ENCODE measurements around the gene ACSM5.

Gene ACSM5

DNA sequence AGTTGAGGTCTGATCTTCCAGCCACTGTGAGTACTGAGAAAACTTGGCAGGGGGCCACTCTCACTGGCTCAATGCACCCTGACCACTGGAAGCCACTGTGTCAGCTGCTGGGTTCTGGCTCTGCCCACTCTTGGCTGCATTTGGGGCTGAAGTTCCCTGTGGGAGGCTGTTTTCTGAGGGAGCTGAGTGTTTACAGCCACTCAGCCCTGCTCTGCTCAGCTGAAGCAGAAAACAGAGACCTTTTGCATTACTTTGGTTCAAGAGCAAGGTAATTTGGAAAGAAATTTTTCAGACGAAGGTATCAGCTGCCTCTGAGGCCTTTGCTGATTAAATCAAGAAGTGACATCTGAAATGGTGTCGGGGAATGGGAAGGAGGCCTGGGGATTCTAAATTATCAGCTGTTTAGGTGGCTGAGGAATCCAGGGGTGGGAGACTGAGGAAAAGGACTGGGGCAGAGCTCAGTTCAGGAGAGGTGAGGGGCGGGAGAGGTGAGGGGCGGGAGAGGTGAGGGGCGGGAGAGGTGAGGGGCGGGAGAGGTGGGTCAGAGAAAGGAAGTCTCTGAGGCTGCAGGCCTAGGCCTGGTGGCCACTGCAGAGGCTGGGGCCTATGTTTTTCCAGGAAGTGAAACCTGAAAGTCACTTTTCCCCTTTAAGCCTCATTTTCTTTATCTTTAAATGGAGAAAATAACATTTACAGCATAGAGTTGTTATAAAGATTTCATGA is at the start of gene ACSM5:
Gene ACSM5 (plus strand): TSS at position 137 of the 723 bp plus-strand sequence. CDS start 1,951 bp downstream, outside the sequence.
- no peak within 1 kb of the TSS for H3K4me3 ChIP-seq (ENCODE audit: low read length)
- H3K27ac ChIP-seq (ENCODE audit: low read length), result no peak within 1 kb of the TSS
- no peaks in the 10 kb centered on the region for H3K27me3 ChIP-seq (ENCODE audit: control insufficient read depth, insufficient read depth, low read length)
- H3K36me3 ChIP-seq (ENCODE audit: control insufficient read depth, low read depth, low read length), result no peaks in the 10 kb centered on the region
- no peaks in the 10 kb centered on the region for H3K9me3 ChIP-seq (ENCODE audit: control insufficient read depth, low read depth, low read length)
- H3K9ac ChIP-seq (ENCODE audit: low read length), result no peak within 1 kb of the TSS
- H3K4me1 ChIP-seq (ENCODE audit: control insufficient read depth, low read depth, low read length), result no peaks in the 10 kb centered on the region

- Histone ChIP-seq H3K27me3 (ENCODE audit: control insufficient read depth, insufficient read depth, low read length) (no peaks in the 10 kb centered on the region), H3K27ac (ENCODE audit: low read length) (no peak overlapping the region), H3K9ac (ENCODE audit: low read length) (no peak overlapping the region), H3K9me3 (ENCODE audit: control insufficient read depth, low read depth, low read length) (no peaks in the 10 kb centered on the region), H3K4me1 (ENCODE audit: control insufficient read depth, low read depth, low read length) (no peaks in the 10 kb centered on the region), H3K36me3 (ENCODE audit: control insufficient read depth, low read depth, low read length) (no peaks in the 10 kb centered on the region), H3K4me3 (ENCODE audit: low read length) (no peak overlapping the region)
These were observed 49.3 kb upstream of the ACSM5 start for GRCh38 chr16:20359997-20360396.

- H3K27me3 ChIP-seq (ENCODE audit: control insufficient read depth, insufficient read depth, low read length), result no peaks in the 10 kb centered on the region
- H3K9ac ChIP-seq (ENCODE audit: low read length), result no peak overlapping the region
- H3K27ac ChIP-seq (ENCODE audit: low read length), result no peak overlapping the region
- H3K36me3 ChIP-seq (ENCODE audit: control insufficient read depth, low read depth, low read length), result no peaks in the 10 kb centered on the region
- H3K4me1 ChIP-seq (ENCODE audit: control insufficient read depth, low read depth, low read length), result no peaks in the 10 kb centered on the region
- H3K4me3 ChIP-seq (ENCODE audit: low read length), result no peak overlapping the region
- H3K9me3 ChIP-seq (ENCODE audit: control insufficient read depth, low read depth, low read length), result no peaks in the 10 kb centered on the region
These were observed 46.1 kb upstream of the ACSM5 start for GRCh38 chr16:20363191-20363590.

- no peak overlapping the region for H3K9ac ChIP-seq (ENCODE audit: low read length)
- H3K27me3 ChIP-seq (ENCODE audit: control insufficient read depth, insufficient read depth, low read length), result no peaks in the 10 kb centered on the region
- H3K36me3 ChIP-seq (ENCODE audit: control insufficient read depth, low read depth, low read length), result no peaks in the 10 kb centered on the region
- no peaks in the 10 kb centered on the region for H3K9me3 ChIP-seq (ENCODE audit: control insufficient read depth, low read depth, low read length)
- no peaks in the 10 kb centered on the region for H3K4me1 ChIP-seq (ENCODE audit: control insufficient read depth, low read depth, low read length)
- no peak overlapping the region for H3K4me3 ChIP-seq (ENCODE audit: low read length)
- no peak overlapping the region for H3K27ac ChIP-seq (ENCODE audit: low read length)
These were observed 45.3 kb upstream of the ACSM5 start for GRCh38 chr16:20364051-20364450.

DNA sequence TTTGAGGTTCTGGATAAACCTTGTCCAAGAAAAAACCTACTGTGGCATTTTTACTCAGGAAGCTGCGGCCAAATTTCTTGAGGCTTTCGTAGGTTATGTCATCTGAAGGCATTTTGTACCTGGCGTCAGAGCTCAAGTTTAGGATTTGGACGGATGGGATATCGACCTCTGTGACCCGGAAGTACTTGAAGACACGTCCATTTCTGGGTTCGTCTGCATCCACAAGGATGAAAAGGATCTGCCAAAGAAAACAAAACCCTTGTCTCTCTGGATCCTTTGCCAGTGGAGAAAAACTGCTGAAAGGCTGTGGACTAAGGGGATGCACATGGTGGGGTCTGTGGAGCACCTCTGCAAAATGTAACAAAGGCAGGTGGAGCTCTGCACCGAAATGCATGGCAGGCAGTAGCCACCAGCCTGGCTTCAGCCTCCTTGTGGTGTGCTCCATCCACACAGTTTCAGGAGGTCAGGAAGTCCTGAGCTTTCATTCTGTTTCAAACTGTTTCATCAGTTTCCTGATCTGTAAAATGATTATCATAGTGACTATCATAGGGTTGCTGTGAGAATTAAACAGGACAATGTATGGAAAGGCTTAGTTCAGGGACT is 39.8 kb upstream of the ACSM5 start:
- Histone ChIP-seq H3K9ac (ENCODE audit: low read length) (no peak overlapping the region), H3K4me3 (ENCODE audit: low read length) (no peak overlapping the region), H3K27ac (ENCODE audit: low read length) (no peak overlapping the region), H3K27me3 (ENCODE audit: control insufficient read depth, insufficient read depth, low read length) (no peaks in the 10 kb centered on the region), H3K4me1 (ENCODE audit: control insufficient read depth, low read depth, low read length) (no peaks in the 10 kb centered on the region), H3K36me3 (ENCODE audit: control insufficient read depth, low read depth, low read length) (no peaks in the 10 kb centered on the region), H3K9me3 (ENCODE audit: control insufficient read depth, low read depth, low read length) (no peaks in the 10 kb centered on the region)

DNA sequence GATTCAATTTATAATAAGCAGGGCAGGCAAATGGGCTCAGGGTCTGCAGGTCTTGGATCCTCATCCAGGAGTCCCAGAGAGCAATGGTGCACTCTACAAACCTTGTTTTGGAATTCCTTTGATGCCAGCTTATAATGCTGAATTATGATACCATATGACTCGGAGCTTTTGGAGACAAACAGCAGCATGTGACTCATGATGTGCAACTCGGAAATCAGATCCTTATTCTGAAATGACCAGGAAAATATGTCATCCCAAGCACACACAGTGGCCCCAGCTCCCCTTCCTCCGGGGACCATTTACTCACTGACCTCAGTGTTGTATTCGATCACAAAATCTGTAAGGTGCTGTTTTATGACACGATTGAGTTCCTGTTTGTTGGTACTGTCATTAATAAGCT is 36.6 kb upstream of the ACSM5 start:
- no peaks in the 10 kb centered on the region for H3K36me3 ChIP-seq (ENCODE audit: control insufficient read depth, low read depth, low read length)
- no peaks in the 10 kb centered on the region for H3K9me3 ChIP-seq (ENCODE audit: control insufficient read depth, low read depth, low read length)
- no peaks in the 10 kb centered on the region for H3K27me3 ChIP-seq (ENCODE audit: control insufficient read depth, insufficient read depth, low read length)
- no peak overlapping the region for H3K4me3 ChIP-seq (ENCODE audit: low read length)
- no peak overlapping the region for H3K27ac ChIP-seq (ENCODE audit: low read length)
- H3K9ac ChIP-seq (ENCODE audit: low read length), result no peak overlapping the region
- no peaks in the 10 kb centered on the region for H3K4me1 ChIP-seq (ENCODE audit: control insufficient read depth, low read depth, low read length)

GRCh38 chr16:20377181-20377580 is 32.2 kb upstream of the ACSM5 start:
- H3K4me1 ChIP-seq (ENCODE audit: control insufficient read depth, low read depth, low read length), result no peaks in the 10 kb centered on the region

GRCh38 chr16:20380782-20381181 is 28.6 kb upstream of the ACSM5 start:
- H3K4me3 ChIP-seq (ENCODE audit: low read length), result no peak overlapping the region
- no peaks in the 10 kb centered on the region for H3K27me3 ChIP-seq (ENCODE audit: control insufficient read depth, insufficient read depth, low read length)
- H3K9ac ChIP-seq (ENCODE audit: low read length), result no peak overlapping the region
- H3K36me3 ChIP-seq (ENCODE audit: control insufficient read depth, low read depth, low read length), result no peaks in the 10 kb centered on the region
- no peaks in the 10 kb centered on the region for H3K9me3 ChIP-seq (ENCODE audit: control insufficient read depth, low read depth, low read length)
- H3K4me1 ChIP-seq (ENCODE audit: control insufficient read depth, low read depth, low read length), result no peaks in the 10 kb centered on the region
- H3K27ac ChIP-seq (ENCODE audit: low read length), result no peak overlapping the region

More at GRCh38 chr16:20377181-20377580, 32.2 kb upstream of the ACSM5 start:
- Histone ChIP-seq H3K9ac (ENCODE audit: low read length) (no peak overlapping the region), H3K4me3 (ENCODE audit: low read length) (no peak overlapping the region), H3K27ac (ENCODE audit: low read length) (no peak overlapping the region), H3K9me3 (ENCODE audit: control insufficient read depth, low read depth, low read length) (no peaks in the 10 kb centered on the region), H3K27me3 (ENCODE audit: control insufficient read depth, insufficient read depth, low read length) (no peaks in the 10 kb centered on the region), H3K36me3 (ENCODE audit: control insufficient read depth, low read depth, low read length) (no peaks in the 10 kb centered on the region)

DNA sequence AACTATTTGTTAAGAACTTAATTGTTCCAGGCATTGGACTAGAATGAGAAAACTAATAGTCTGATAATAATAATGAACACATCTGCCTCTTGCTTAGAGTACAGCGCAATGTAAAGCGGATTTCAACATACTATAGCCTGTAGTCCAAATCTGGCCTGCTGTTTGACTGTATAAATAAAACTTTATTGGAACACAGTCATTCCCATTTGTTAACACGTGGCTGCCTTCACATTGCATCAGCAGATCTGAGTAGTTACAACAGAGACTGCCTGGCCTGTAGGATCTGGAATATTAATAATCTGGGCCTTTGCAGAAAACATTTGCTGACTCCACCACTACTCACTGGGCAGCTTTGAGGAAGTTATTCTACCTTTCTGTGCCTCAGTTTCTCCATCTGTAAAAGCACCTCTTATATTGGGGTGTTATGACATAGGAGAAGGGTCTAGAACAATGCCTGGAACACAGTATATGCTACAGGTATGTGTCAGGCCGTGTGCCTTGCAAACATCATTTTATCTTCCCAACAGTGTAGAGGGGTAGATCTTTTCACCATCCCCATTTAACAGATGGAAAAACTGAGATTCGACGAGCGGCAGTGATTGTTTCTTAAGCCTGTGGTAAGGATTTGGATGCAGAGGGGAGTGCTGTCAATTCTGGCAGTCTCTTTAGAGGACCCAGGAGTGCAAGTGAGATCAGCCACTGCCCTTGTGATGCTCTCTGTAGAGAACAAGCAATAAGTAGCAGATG is 27.0 kb upstream of the ACSM5 start:
- H3K4me1 ChIP-seq (ENCODE audit: control insufficient read depth, low read depth, low read length), result peaks cover 5% of the 10 kb centered on the region
- no peaks in the 10 kb centered on the region for H3K9me3 ChIP-seq (ENCODE audit: control insufficient read depth, low read depth, low read length)
- H3K4me3 ChIP-seq (ENCODE audit: low read length), result no peak overlapping the region
- H3K9ac ChIP-seq (ENCODE audit: low read length), result no peak overlapping the region
- H3K27ac ChIP-seq (ENCODE audit: low read length), result no peak overlapping the region
- H3K36me3 ChIP-seq (ENCODE audit: control insufficient read depth, low read depth, low read length), result no peaks in the 10 kb centered on the region
- H3K27me3 ChIP-seq (ENCODE audit: control insufficient read depth, insufficient read depth, low read length), result no peaks in the 10 kb centered on the region

GRCh38 chr16:20383106-20384029 is 26.0 kb upstream of the ACSM5 start:
- Histone ChIP-seq H3K27ac (ENCODE audit: low read length) (no peak overlapping the region), H3K27me3 (ENCODE audit: control insufficient read depth, insufficient read depth, low read length) (no peaks in the 10 kb centered on the region), H3K9me3 (ENCODE audit: control insufficient read depth, low read depth, low read length) (no peaks in the 10 kb centered on the region), H3K4me3 (ENCODE audit: low read length) (no peak overlapping the region), H3K36me3 (ENCODE audit: control insufficient read depth, low read depth, low read length) (no peaks in the 10 kb centered on the region), H3K9ac (ENCODE audit: low read length) (no peak overlapping the region), H3K4me1 (ENCODE audit: control insufficient read depth, low read depth, low read length) (peaks cover 5% of the 10 kb centered on the region)
